HG02610 (cell line): ENCODE results near the gene IMMT.

Source experiments
- ATAC-seq: cut with Tn5 transposase; IDR thresholded peaks from one replicate; pipeline ENCODE4 v1.9.1; 2021; ENCODE audit warnings: mild to moderate bottlenecking, moderate library complexity; ENCODE audit not compliant: unreplicated experiment

The IMMT gene

GRCh38 chr2:86094229-86094628, 101.0 kb downstream of the IMMT start:
- no peak for ATAC-seq
